OCI-M2 (cell line): ENCODE results near the gene FARP1.
"Not testable (repeated sequence)": the region's sequence is repeated elsewhere in the genome, so short reads cannot be mapped to it uniquely, and the experiment has no call there.

Experiments used
- DNase-seq: peaks from one replicate; lab custom pipeline; 2025; ENCODE audit not compliant: unreplicated experiment; lab: John Stamatoyannopoulos, UW

Gene FARP1

DNA sequence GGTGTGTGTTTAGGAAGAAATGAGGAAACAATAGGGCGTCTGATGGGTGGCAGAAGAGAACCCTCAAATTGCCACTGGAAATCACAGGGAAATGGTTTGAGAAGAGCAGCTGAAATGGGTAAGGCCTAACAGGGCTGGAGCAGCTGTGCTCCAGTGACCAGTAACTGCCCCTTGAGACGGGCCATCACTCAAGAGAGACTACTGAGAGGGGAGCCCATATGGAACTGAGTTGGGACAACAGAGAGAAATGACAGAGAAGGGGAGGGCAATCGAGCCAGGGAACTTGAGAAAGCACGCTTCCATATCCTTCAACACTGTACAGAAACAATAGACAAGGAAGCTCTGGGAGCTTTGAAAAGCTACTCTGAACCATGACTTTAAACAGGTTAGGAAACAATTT lies 209.3 kb downstream of the FARP1 start:
- DNase-seq = no peak

DNA sequence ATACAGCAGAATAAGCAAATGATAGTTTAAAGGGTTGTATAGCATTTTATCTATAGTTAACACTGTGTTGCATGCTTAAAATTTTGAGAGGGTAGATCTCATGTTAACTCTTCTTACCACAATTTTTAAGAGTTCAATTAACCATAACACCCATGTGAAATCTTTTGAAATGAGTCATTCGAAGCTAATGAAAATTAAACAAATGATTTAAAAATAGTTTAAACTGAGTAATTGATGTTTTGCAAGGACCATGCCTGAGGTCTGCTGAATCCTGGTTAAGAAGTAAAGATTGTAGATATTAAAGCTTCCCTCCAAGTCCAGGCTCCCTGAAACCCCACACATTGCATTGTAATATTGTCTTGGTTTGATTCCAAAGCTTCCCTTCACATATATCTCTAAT lies 210.9 kb downstream of the FARP1 start:
- no peak for DNase-seq

DNA sequence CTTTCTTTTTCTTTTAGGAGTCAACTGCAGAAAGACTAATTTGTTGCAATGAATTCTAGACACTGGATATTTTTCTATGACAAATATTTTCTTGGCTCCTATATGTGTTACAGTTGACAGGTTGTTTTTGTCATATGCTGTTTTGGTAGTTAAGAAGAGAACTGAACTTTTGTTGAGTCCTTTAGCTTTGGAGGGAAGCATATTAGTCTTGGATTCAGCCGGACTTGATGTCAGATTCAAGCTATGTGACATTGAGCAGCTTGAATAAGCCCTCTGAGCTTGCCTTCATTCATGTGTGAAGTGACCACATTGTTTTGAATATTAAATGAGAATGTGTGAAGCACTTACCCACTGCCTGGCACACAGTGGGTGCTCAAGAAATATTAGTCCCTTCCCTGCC lies 216.0 kb downstream of the FARP1 start:
- DNase-seq = no peak

DNA sequence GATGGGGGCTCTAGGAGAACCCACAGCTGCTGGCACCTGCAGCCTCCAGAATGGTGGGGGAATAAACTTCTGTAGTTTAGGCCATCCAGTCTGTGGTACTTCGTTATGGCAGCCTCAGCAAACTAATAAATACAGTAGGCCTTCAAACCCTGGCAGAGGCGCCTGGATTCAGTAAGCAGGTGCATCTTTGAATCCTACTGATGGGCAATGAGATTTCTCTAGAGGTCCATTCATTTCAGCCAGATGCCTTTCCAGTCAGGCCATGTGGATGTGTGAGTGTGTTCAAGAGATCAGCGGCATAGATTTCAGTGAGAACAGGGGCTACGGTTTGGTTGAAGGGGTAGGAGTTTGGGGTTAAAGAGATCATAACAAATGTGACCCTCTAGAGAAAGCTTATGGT lies 217.7 kb downstream of the FARP1 start:
- DNase-seq = no peak

DNA sequence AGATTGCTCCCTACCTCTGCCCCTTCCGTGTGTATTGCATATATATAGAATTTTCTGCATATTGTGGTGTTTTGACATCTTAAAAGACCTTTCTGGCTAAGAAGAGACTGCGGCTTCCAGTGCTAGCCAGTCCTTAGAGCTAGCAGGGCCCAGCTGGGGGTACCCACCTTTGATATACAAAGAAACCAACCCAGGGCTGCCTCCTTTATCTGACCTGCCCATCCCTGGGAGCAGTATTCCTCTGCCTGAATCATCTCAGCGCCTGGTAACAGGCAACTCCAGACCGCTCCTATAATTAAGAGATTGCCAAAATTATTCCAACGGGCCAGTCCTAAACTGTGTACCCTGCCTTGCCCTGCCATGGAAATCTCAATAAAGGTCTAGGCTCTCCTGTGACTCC lies 220.4 kb downstream of the FARP1 start:
- no peak for DNase-seq

DNA sequence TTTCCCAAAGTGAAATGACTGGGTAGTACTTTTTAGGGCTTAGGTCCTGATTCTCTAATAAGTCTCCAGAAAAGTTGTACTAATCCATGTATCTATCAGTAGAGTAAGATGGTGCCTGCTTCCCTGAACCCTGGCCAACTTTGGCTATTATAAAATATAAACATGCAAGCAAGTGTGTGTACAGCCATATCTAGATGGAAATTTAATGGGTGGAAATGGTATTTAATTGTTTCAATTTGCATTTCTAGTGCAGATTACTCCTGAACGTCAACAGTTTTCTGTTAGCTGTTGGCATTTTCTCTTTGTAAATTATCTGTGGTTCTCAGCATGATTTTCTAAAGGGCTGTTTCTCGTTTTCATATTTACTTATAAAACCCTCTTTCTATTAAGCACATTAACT lies 221.3 kb downstream of the FARP1 start:
- DNase-seq = no peak

DNA sequence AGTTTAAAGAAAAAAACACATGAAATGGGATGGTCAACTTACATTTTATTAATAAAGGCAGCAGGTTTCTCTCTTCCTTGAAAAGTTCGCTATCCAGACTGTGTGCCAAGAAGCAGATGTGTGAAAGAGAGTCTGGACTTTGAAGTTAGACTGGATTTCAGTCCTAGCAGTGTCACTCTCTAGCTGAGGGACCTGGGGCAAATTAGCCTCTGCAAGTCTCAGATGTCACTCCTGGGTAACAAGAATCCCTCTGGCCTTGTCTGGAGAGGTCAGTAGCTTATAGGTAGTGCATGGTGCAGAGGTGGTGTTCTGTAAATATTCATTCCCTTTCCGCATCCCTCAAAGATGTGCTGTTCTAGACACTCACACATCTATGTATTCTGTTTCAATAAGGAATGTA lies 221.8 kb downstream of the FARP1 start:
- DNase-seq = no peak

DNA sequence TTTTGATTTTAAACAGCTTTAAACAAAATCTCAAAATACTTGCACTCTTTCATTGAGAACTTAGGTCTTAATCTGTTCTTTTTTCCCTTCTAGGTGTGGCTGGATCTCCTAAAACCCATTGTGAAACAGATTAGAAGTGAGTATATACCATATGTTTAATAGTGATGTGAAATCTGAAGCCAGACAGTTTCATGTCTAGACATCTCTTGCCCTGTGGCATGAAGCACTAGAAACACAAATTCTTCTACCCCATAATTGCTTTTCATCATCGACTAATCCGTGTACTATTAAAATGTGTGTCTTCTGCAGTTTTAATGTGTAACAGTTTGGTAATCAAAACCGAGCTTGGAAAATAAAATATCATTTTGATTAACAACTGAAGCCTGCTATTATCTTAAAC lies 222.4 kb downstream of the FARP1 start:
- no peak for DNase-seq

DNA sequence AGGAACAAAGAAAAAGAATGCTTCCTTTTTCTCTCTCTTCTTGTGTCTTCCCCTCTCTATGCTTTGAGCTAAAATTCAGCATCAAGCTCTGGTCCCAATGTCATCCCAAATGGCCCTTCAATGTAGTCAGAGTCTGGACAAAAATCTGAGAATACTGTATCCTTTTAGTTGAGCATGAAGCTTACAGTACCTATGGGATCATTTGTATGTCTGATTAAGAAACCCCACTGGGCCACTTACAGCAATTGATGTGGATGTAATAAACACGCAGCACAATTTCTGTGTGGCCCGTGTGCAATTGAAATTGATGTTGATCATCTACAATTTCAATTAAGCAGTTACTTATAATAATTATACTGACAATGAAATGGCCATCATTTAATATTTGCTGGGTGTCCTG lies 223.1 kb downstream of the FARP1 start:
- DNase-seq = no peak

DNA sequence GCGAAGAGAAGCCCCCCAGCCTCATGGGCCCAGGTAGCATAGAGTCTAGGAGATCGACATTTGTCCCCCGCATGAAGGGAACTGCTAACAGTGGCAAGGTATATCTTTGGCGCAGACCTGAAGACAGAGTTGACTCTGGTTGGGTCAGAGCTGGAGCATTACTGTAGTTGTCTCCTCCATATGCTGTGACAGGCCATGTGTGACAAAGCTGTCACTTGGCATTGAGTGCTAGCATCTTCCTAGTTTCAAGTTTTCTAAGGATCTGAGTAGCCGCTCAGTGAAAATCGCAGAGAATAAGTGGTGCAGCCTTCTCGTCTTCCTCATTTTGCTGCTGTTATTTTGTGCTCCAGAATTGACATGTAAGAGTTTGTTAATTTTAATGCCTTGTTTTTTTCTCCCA lies 223.5 kb downstream of the FARP1 start:
- no peak for DNase-seq

DNA sequence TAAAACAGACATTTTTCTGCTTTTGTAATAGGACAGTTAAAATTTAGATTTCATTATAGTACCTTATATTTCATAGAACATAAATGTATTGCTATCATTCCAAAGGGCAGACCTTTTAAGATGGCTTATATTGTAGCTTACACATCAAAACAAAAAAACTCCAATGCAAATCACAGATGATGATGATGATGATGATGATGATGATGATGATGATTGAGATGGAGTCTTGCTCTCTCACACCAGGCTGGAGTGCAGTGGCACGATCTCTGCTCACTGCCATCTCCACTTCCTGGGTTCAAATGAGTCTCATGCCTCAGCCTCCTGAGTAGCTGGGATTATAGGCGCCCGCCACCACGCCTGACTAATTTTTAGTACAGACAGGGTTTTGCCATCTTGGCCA lies 224.1 kb downstream of the FARP1 start:
- DNase-seq = no peak

DNA sequence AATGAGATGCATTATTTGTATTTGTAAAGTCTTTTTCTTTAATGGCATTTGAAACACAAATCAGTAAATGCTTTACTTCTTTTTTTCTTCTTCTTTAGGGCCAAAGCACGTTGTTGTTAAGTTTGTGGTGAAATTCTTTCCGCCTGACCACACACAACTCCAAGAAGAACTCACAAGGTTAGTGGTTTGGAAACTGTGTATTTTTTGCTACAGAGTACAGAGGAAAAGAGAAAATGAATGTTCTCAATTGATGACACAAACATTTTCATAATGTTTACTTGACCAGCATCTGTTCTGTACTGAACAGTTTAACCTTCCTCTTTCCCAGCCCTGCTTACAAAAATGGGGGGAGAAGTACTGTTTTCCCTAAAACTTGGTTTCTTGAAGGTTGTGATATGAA lies 225.1 kb downstream of the FARP1 start:
- DNase-seq = no peak

DNA sequence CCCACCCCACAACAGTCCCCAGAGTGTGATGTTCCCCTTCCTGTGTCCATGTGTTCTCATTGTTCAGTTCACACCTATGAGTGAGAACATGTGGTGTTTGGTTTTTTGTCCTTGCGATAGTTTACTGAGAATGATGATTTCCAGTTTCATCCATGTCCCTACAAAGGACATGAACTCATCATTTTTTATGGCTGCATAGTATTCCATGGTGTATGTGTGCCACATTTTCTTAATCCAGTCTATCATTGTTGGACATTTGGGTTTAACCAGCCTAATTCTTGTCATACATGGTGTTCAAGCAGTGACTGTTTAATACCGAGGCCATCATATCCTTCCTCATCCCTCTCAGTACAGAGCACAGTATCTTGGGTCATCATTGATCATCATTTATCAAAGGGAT lies 226.6 kb downstream of the FARP1 start:
- DNase-seq = not testable (repeated sequence)

DNA sequence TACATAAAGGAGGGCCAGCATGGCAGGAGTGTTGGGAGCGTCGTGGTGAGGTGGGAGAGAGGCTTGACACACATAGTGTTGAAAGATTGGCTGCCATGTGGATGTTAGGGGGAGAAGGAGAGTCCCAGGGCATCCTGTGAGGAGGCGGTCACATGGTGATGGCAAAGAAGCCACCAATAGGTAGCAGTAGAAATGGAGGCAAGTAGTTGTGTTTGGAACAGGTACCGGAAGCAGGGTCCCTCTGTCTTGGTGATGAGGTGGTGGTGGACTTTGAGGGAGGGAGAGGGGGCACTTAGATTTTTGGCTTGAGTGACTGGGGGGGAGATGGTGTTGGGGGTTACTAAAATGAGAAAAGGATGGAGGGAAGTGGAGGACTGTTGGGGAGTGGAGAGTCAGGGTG lies 227.4 kb downstream of the FARP1 start:
- DNase-seq = no peak

DNA sequence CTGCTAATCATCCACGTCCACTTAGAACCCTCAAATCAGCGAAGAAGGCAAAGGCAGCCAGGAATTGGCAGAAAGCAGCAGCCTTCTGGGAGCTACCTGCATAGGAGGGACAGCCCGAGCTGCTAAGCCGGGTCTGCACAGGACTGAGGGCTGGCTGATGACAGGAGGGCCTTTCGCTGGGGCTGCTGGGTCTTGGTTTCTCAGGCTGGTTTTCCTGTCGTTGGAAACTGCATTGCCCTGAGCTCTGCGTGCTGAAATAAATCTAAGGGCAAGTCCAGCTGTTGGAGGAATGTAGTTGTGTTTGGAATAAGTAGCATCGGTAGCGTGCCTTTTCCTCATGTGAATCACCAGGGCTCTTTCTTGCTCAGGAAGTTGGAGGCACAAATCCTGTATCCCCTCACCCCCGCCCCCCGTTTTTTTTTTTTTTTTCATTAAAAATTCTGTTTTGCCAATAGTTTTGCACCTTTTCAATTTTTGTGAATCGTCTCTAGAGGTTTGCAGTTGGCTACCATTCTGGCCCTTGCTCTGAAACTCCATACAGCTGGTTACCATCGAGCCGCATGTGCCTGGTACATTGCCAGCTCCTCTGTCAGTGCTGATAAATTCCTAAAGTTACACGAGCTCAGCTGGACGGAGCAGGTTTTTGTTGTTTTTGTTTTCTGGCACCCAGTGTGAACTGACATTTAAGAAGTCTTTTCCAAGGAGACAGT lies 228.1 kb downstream of the FARP1 start:
- no peak for DNase-seq

DNA sequence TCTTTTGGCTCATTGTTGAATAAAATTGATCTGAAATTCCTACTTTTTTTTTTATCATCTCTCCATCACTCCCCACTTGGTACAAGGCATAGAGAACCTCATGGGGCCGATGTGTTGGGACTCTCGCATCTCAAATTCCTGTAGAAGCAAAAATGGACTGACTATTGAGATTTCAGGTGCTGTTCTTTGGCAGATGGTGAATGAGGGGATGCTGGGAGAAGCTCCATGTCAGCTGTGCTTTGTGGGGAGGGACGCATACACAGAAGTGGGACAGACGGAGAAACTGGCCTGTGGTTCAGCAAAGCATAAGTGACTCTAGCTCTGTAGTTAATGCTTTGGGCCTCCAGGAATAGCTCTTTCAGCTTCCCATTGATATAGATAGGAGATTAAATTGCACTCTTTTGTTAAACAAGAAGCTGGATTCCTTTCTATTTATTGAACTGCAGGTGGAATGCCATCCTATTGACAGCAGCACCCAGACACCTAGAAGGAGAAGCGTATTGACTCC lies 228.7 kb downstream of the FARP1 start:
- no peak for DNase-seq

DNA sequence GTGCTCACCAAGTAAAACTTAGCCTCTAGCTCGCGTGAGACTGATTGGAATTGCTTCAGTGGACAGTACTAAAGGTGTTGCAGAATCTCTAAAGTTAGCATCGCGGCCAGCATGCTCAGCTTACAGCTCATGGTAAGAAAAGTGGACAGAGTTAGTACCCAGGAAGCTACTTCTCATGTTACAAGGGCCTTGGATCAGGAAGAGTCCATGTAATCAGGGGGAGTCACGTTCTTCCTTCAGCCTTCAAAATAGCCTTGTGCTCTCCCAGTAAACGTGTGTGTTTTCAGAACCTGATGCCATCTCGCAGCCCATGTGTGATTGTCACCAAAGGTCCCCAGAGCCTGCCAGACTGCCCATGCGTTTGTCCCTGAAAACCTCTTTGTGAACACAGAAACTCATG lies 230.0 kb downstream of the FARP1 start:
- DNase-seq = no peak

DNA sequence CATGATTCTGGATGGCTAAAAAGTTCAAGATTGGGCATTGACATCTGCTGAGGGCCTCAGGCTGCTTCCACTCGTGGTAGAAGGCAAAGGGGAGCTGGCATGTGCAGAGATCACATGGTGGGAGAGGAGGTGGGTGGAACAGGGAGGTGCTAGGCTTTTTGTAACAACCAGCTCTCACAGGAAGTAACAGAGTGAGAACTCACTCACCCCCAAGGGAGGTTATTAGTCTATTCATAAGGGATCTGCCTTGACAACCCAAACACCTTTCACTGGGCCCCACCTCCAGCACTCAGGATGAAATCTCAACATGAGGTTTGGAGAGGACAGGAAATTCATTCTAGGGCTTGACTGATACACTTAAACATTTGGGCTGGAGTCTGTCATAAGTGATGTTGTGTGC lies 231.9 kb downstream of the FARP1 start:
- no peak for DNase-seq

DNA sequence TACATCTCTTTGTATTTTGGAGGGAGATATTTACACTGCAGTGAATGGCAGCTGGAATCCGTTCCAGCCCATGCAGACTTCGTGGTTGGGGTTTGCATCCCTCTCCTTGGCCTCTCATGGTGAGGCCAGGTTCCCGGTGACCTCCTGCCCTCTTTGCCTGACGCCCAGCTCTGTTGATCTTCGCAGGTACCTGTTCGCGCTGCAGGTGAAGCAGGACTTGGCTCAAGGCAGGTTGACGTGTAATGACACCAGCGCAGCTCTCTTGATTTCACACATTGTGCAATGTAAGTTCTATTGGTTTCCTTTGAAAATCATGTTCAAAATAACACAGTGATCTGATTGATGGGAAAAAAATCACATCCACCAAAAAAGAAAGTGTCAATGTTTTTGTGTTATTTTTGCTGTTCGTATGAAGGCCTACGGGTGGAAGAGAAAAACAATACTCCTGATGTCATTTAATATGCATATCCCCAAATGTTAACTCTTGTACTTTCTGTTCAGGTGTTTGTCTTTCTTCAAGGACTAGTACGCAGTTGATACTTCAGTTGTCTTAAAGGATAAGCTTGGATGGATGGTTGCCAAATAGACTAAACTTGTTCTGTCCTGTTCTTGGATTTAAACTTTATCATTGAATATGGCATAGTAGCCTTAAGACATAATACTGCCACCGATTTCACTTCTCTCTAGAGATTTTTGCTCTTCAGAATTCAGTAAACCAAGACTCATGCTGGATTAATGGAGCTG lies 234.9 kb downstream of the FARP1 start:
- no peak for DNase-seq

DNA sequence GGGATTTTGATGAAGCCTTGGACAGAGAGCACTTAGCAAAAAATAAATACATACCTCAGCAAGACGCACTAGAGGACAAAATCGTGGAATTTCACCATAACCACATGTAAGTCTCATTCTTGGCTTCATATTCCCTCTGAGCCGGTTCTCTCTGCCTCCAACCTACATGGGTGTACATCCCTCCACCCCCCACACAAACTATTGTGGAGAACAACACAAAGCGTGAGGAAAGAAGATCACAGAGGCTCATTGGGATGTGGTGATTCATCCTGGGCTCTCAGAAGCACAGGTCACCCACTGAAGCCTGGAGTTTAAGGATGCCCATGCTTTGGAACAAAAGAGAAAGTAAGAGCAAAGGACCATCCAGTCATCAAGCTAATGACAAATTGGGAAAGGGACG lies 241.8 kb downstream of the FARP1 start:
- DNase-seq = no peak

DNA sequence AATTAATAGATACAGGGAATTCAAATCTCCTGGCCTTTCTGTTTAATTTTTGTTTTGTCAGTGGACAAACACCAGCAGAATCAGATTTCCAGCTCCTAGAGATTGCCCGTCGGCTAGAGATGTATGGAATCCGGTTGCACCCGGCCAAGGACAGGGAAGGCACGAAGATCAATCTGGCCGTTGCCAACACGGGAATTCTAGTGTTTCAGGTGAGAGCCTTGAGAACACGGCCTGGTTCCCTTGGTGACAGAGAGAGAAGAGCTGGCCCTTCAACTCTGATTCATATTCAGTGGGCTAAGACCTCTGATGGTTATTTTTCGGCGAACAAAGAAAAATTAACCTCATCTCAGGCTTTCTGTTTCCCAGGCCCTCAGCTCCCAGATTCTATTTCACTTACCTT lies 242.7 kb downstream of the FARP1 start:
- no peak for DNase-seq

DNA sequence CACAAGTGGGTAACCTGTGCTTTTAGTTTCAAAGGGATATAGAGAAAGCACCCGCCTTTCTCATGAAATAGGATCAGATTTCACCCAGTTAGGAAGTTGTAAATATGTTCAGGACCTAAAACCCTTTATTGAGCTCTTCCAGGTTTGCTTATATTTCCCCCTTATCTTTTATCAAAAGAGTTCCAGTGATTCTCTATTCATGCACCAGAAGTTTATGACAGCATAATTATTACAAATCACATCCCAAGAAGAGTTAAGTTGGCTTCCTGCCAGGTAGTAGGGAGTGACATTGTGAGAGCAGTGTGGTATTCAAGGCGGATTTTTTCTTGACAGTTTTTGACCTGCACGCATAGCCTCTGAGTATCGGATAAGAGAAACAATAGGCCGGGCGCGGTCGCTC lies 243.7 kb downstream of the FARP1 start:
- no peak for DNase-seq

DNA sequence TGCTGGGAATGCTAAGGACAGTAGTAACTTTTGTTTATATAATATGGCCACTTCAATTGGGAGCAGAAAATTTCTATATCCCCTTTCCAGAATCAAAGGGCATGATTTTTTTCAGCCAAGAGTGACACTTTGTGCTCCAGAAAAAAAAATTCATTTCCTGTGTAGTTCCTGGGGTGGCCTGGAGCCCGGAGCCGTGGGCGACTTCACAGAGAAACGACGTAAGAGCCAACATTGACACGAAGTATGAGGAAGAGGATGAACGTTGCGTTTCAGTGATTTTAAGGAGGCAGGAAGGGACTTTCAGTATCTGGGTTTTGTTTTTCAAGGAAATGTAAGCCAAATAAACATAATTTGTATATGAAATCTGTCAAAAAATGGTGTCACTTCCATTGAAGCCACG lies 246.4 kb downstream of the FARP1 start:
- DNase-seq = no peak
